ENCODE results near the gene SNX25. TPM values are rescaled to one million over a fixed set of nuclear protein-coding genes. Genes with fewer than 3 reads are reported as not detected.

The SNX25 gene
- 7.6 and 9.2 TPM in 2 replicates for total RNA-seq

GRCh38 chr4:185209031-185209851 is at the start of gene SNX25:
SNX25 (plus strand) TSS chr4:185209598; CDS start chr4:185209827, 229 bp downstream.

GRCh38 chr4:185203486-185204237 is 5.7 kb upstream of the SNX25 start, which contains the start of gene CFAP97:
CFAP97 (minus strand) TSS chr4:185204000; CDS start chr4:185191196, 12,804 bp downstream.

GRCh38 chr4:185395238-185395955 is 186.0 kb downstream of the SNX25 start, which contains the start of gene LRP2BP:
LRP2BP (minus strand) TSS chr4:185395924; CDS start chr4:185378186, 17,738 bp downstream.

GRCh38 chr4:185396724-185397385 is 187.5 kb downstream of the SNX25 start, which contains the start of gene ANKRD37:
ANKRD37 (plus strand) TSS chr4:185396841; CDS start chr4:185396924, 83 bp downstream.

Other genes starting within 250 kb of the SNX25 start
- not detected in 2 replicates for gene HELT, start 191.1 kb upstream of the SNX25 start, total RNA-seq
- 8.0 and 12.9 TPM in 2 replicates for gene SLC25A4, start 66.3 kb upstream of the SNX25 start, total RNA-seq
- gene CFAP97, start 5.6 kb upstream of the SNX25 start, total RNA-seq = 22.9 and 23.1 TPM in 2 replicates
- 0.08 and 0.31 TPM in 2 replicates for gene LRP2BP, start 186.3 kb downstream of the SNX25 start, total RNA-seq
- gene ANKRD37, start 187.2 kb downstream of the SNX25 start, total RNA-seq = 3.8 and 10.3 TPM in 2 replicates
- 21.5 and 25.2 TPM in 2 replicates for gene UFSP2, start 216.4 kb downstream of the SNX25 start, total RNA-seq

Measured in hair follicular keratinocyte (primary cell).